ENCODE measurements around the gene WDFY2. TPM values are rescaled to one million over a fixed set of nuclear protein-coding genes. Genes with fewer than 3 reads are reported as not detected.
"Not testable (repeated sequence)": the region's sequence is repeated elsewhere in the genome, so short reads cannot be mapped to it uniquely, and the experiment has no call there.

WDFY2 gene
- total RNA-seq, 4 donors from 2014 or later, result 5.2 to 11.5 (median 8.5) TPM

DNA sequence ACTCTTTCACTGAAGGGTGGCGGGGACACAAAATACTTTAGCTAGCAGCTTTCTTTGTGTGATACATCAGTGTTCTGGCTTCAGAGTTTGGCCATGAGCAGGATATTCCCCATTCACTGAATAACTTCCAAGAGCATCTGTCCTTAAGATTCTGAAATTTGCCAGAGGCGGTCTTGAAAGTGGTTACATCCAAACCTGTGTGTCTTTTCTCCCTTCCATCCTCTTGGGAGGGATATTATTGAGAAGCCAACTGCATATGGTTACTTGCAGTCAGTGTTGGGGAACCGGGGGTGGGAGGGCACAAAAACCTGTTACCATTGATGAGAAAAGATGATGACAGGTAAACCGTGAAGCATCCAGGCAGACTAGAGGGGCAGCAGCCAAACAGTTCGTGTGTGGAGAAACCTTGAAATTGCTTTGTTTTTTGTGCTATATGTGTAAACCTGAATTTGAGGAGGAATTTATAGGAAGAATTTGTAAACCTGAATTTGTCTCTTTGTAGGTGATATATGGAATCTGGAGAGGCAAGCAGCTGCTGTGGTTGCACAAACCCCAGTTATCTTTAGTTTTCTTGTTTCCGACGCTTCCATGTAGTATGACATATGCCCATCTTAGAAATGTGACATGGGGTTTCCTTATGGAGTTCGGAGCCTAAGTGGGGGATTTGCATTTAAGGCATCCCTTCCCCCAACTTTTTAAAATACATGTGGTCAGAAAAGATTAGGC, 104.8 kb downstream of the WDFY2 start:
- WGBS, 2 donors (ENCODE audit: low coverage in 1 of 2), result 69 to 70% methylated on average over 3 to 8 of the region's 8 CpGs
- ATAC-seq, result no peak
- Histone ChIP-seq H3K4me1 (no peaks in the 10 kb centered on the region), H3K27ac (no peak overlapping the region), H3K27me3 (no peaks in the 10 kb centered on the region), H3K9me3 (no peaks in the 10 kb centered on the region), H3K36me3 (no peaks in the 10 kb centered on the region), H3K4me3 (no peak overlapping the region)
- TF ChIP-seq POLR2AphosphoS5 (IDR thresholded peaks at IDR 0.05) (no peak), POLR2A (IDR thresholded peaks at IDR 0.05) (no peak), EP300 (IDR thresholded peaks at IDR 0.05) (no peak)
- TF ChIP-seq, protein P1, sequence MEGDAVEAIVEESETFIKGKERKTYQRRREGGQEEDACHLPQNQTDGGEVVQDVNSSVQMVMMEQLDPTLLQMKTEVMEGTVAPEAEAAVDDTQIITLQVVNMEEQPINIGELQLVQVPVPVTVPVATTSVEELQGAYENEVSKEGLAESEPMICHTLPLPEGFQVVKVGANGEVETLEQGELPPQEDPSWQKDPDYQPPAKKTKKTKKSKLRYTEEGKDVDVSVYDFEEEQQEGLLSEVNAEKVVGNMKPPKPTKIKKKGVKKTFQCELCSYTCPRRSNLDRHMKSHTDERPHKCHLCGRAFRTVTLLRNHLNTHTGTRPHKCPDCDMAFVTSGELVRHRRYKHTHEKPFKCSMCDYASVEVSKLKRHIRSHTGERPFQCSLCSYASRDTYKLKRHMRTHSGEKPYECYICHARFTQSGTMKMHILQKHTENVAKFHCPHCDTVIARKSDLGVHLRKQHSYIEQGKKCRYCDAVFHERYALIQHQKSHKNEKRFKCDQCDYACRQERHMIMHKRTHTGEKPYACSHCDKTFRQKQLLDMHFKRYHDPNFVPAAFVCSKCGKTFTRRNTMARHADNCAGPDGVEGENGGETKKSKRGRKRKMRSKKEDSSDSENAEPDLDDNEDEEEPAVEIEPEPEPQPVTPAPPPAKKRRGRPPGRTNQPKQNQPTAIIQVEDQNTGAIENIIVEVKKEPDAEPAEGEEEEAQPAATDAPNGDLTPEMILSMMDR (IDR thresholded peaks at IDR 0.05), result no peak

DNA sequence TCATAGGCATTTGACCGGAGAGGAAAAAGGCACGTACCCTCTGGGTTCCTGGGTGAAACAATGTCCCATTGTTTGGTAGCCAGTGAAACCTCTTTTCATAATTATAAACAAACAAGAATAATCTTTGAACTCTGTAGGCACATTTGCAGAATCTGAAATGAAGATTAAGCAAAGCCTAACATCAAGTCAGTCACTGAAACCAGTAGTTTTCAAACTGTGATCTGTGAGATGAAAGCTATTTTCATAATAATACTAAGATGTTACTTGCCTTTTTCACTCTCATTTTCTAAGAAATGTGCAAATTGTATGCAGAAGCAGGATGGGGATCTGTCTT, 105.4 kb downstream of the WDFY2 start:
- H3K27ac ChIP-seq, result no peak overlapping the region
- 65 to 69% methylated on average over 2 of the region's 2 CpGs for WGBS, 2 donors (ENCODE audit: low coverage in 1 of 2)

DNA sequence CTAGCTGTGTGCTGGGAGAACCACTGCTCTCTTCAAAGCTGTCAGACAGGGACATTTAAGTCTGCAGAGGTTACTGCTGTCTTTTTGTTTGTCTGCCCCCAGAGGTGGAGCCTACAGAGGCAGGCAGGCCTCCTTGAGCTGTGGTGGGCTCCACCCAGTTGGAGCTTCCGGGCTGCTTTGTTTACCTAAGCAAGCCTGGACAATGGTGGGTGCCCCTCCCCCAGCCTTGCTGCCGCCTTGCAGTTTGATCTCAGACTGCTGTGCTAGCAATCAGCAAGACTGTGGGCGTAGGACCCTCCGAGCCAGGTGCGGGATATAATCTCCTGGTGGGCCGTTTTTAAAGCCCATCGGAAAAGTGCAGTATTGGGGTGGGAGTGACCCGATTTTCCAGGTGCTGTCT, 111.4 kb downstream of the WDFY2 start:
- not testable (repeated sequence) for H3K4me1 ChIP-seq, H3K36me3 ChIP-seq, H3K27me3 ChIP-seq, H3K9me3 ChIP-seq, H3K27ac ChIP-seq, ATAC-seq, H3K4me3 ChIP-seq
- 100% methylated on average over 1 of the region's 8 CpGs; no CpG with 5 or more reads in 1 of the 2 donors for WGBS, 2 donors (ENCODE audit: low coverage in 1 of 2)

More for the DNA sequence above, 105.4 kb downstream of the WDFY2 start:
- no peak for TF ChIP-seq POLR2AphosphoS5 (IDR thresholded peaks at IDR 0.05)
- TF ChIP-seq, protein P1 (IDR thresholded peaks at IDR 0.05), result no peak
- H3K36me3 ChIP-seq, result no peaks in the 10 kb centered on the region
- no peak for ATAC-seq
- no peaks in the 10 kb centered on the region for H3K27me3 ChIP-seq
- H3K4me3 ChIP-seq, result no peak overlapping the region
- no peaks in the 10 kb centered on the region for H3K9me3 ChIP-seq
- H3K4me1 ChIP-seq, result no peaks in the 10 kb centered on the region

DNA sequence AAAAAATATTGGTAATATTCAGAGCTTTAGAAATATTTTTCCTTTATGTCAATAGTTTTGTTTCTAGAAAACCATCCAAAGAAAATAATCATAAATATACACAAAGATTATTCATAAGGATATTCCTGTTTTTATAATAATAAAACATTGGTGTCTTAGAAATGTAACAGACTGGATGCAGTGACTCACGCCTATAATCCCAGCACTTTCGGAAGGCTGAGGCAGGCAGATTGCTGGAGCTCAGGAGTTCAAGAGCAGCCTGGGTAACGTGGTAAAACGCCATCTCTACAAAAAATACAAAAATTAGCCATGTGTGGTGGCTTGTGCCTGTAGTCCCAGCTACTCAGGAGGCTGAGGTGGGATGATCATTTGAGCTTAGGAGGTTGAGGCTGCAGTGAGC, 112.9 kb downstream of the WDFY2 start:
- Histone ChIP-seq H3K27me3 (no peaks in the 10 kb centered on the region), H3K9me3 (no peaks in the 10 kb centered on the region), H3K4me1 (no peaks in the 10 kb centered on the region), H3K4me3 (no peak overlapping the region), H3K27ac (no peak overlapping the region), H3K36me3 (no peaks in the 10 kb centered on the region)
- TF ChIP-seq EP300 (IDR thresholded peaks at IDR 0.05) (no peak), POLR2AphosphoS5 (IDR thresholded peaks at IDR 0.05) (no peak), POLR2A (IDR thresholded peaks at IDR 0.05) (no peak)
- TF ChIP-seq, protein P1 (IDR thresholded peaks at IDR 0.05), result no peak
- WGBS, 2 donors (ENCODE audit: low coverage in 1 of 2), result 78 to 100% methylated on average over 4 of the region's 4 CpGs
- no peak for ATAC-seq

DNA sequence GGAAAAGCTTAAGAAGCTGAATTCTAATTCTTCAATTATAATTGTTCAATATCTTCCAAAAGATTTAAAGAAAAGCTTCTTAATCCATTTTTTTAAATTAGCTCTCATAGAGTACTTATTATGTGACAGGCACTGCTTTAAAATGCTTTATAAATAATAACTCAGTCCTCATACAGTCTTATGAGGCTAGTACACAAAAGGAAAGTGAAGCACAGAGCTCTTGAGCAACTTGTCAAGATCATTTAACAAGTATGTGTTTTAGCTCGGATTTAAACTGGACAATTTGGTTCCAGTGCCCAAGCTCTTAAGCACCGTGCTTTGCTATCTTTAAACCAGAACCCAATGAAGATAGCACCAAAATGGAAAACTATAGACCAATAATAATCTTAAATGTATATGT, 113.6 kb downstream of the WDFY2 start:
- H3K27ac ChIP-seq, result no peak overlapping the region
- H3K9me3 ChIP-seq, result no peaks in the 10 kb centered on the region
- 89 to 92% methylated on average over 2 of the region's 2 CpGs for WGBS, 2 donors (ENCODE audit: low coverage in 1 of 2)
- no peaks in the 10 kb centered on the region for H3K36me3 ChIP-seq
- H3K4me3 ChIP-seq, result no peak overlapping the region
- no peaks in the 10 kb centered on the region for H3K27me3 ChIP-seq
- no peaks in the 10 kb centered on the region for H3K4me1 ChIP-seq
- TF ChIP-seq EP300 (IDR thresholded peaks at IDR 0.05) (no peak), POLR2A (IDR thresholded peaks at IDR 0.05) (no peak), POLR2AphosphoS5 (IDR thresholded peaks at IDR 0.05) (no peak)
- TF ChIP-seq, protein P1 (IDR thresholded peaks at IDR 0.05), result no peak
- no peak for ATAC-seq
